Endometrium (tissue), 2 donors: Measurements from ENCODE around the gene RSPH10B2.
"Not testable (repeated sequence)": the region's sequence is repeated elsewhere in the genome, so short reads cannot be mapped to it uniquely, and the experiment has no call there.

ENCODE experiments used
- FAIRE-seq: peaks from 2 replicates; lab custom pipeline; 2012; peaks lifted over from hg19 to GRCh38; lab: Jason Lieb, UNC
- donor health status: control.
- donor health status: control.

Gene RSPH10B2

GRCh38 chr7:6792113-6792872 lies 38.4 kb downstream of the RSPH10B2 start:
- FAIRE-seq, result not testable (repeated sequence)

GRCh38 chr7:6794276-6794675 lies 40.4 kb downstream of the RSPH10B2 start:
- FAIRE-seq, result not testable (repeated sequence)

- FAIRE-seq, result not testable (repeated sequence)
Measured at GRCh38 chr7:6797218-6797617, 43.3 kb downstream of the RSPH10B2 start.

GRCh38 chr7:6798047-6798446 lies 44.1 kb downstream of the RSPH10B2 start:
- FAIRE-seq, result not testable (repeated sequence)

GRCh38 chr7:6799887-6800286 lies 46.0 kb downstream of the RSPH10B2 start:
- FAIRE-seq, result not testable (repeated sequence)

- FAIRE-seq, result not testable (repeated sequence)
Measured at GRCh38 chr7:6800331-6800730, 46.4 kb downstream of the RSPH10B2 start.

- FAIRE-seq, result not testable (repeated sequence)
Measured at GRCh38 chr7:6807393-6807918, 53.6 kb downstream of the RSPH10B2 start.

GRCh38 chr7:6807959-6808358 lies 54.1 kb downstream of the RSPH10B2 start:
- not testable (repeated sequence) for FAIRE-seq

- FAIRE-seq, result not testable (repeated sequence)
Measured at GRCh38 chr7:6813011-6813410, 59.1 kb downstream of the RSPH10B2 start.

GRCh38 chr7:6815470-6815869 lies 61.6 kb downstream of the RSPH10B2 start:
- not testable (repeated sequence) for FAIRE-seq

- FAIRE-seq, result not testable (repeated sequence)
Measured at GRCh38 chr7:6821622-6822021, 67.7 kb downstream of the RSPH10B2 start.

- not testable (repeated sequence) for FAIRE-seq
Measured at GRCh38 chr7:6825236-6826125, 71.6 kb downstream of the RSPH10B2 start.

- not testable (repeated sequence) for FAIRE-seq
Measured at GRCh38 chr7:6826151-6826550, 72.2 kb downstream of the RSPH10B2 start, which contains the start of gene CCZ1B. Gene CCZ1B, minus strand, starts transcription at chr7:6826275. Its CDS starts 78 bp downstream, at chr7:6826197.

GRCh38 chr7:6827180-6827579 lies 73.3 kb downstream of the RSPH10B2 start:
- not testable (repeated sequence) for FAIRE-seq

GRCh38 chr7:6829616-6830015 lies 75.7 kb downstream of the RSPH10B2 start:
- not testable (repeated sequence) for FAIRE-seq

GRCh38 chr7:6830026-6830425 lies 76.1 kb downstream of the RSPH10B2 start:
- FAIRE-seq, result not testable (repeated sequence)

- FAIRE-seq, result no peak
Measured at GRCh38 chr7:6831018-6831725, 77.3 kb downstream of the RSPH10B2 start.

GRCh38 chr7:6833636-6834035 lies 79.7 kb downstream of the RSPH10B2 start:
- no peak for FAIRE-seq

- not testable (repeated sequence) for FAIRE-seq
Measured at GRCh38 chr7:6835521-6835920, 81.6 kb downstream of the RSPH10B2 start.

- FAIRE-seq, result not testable (repeated sequence)
Measured at GRCh38 chr7:6837081-6837480, 83.2 kb downstream of the RSPH10B2 start.

GRCh38 chr7:6842278-6842921 lies 88.5 kb downstream of the RSPH10B2 start:
- not testable (repeated sequence) for FAIRE-seq
